A549 (cell line): Measurements from ENCODE around the gene IMPG2.

ENCODE experiments used
- CHD2 ChIP-seq: fragments of 150-350 bp; IDR thresholded peaks from 2 replicates; pipeline ENCODE4 v1.6.1; 2014; ENCODE audit warnings: low read length; ENCODE audit not compliant: partially characterized antibody
- E2F6 ChIP-seq: IDR thresholded peaks from 2 replicates; pipeline ENCODE4 v1.6.1; 2012; ENCODE audit warnings: low read depth, borderline replicate concordance
- EHMT2 ChIP-seq: fragments of 200-600 bp; sonication (generic); IDR thresholded peaks from 2 replicates; pipeline ENCODE4 v1.6.1; 2016; ENCODE audit warnings: antibody characterized with exemption, low read depth, mild to moderate bottlenecking, moderate library complexity
- EP300 ChIP-seq, 2 experiments: fragments of >200 bp; sonication (Bioruptor Twin); formaldehyde crosslinking; IDR thresholded peaks; 2 replicates in 1 of 2; 3 replicates in 1 of 2; pipeline ENCODE4 v1.6.1; 2016 to 2017
- ESRRA ChIP-seq: fragments of 150-350 bp; IDR thresholded peaks from 2 replicates; pipeline ENCODE4 v1.6.1; 2014; ENCODE audit warnings: mild to moderate bottlenecking, low read length, borderline replicate concordance
- HDAC2 ChIP-seq: fragments of 200-600 bp; sonication (generic); IDR thresholded peaks from 2 replicates; pipeline ENCODE4 v1.6.1; 2016
- NPAS2 ChIP-seq: fragments of 250-450 bp; sonication (Bioruptor Pico); IDR thresholded peaks from 2 replicates; pipeline ENCODE4 v1.8.0; 2022; ENCODE audit warnings: mild to moderate bottlenecking, moderate library complexity, borderline replicate concordance
- POLR2A ChIP-seq: IDR thresholded peaks from 2 replicates; pipeline ENCODE4 v1.6.1; 2012; ENCODE audit warnings: mild to moderate bottlenecking, low read length
- POLR2AphosphoS2 ChIP-seq: conservative IDR thresholded peaks from 2 replicates; pipeline ENCODE4 v1.6.1; 2012; ENCODE audit warnings: low read length, improper control_type of control experiment, inconsistent platforms
- RAD21 ChIP-seq, 2 experiments: fragments of >200 bp in 1 of 2; sonication (Bioruptor Twin) in 1 of 2; formaldehyde crosslinking in 1 of 2; IDR thresholded peaks in 1 of 2; conservative IDR thresholded peaks in 1 of 2; 2 replicates in 1 of 2; 3 replicates in 1 of 2; pipeline ENCODE4 v1.6.1; 2012 to 2018; ENCODE audit warnings: inconsistent platforms in 1 of 2
- RFX5 ChIP-seq: fragments of 450-650 bp; IDR thresholded peaks from 2 replicates; pipeline ENCODE4 v1.7.1; 2014; ENCODE audit warnings: antibody characterized with exemption, mild to moderate bottlenecking, moderate library complexity
- TF ChIP-seq, protein P1 (sequence below): fragments of >200 bp; sonication (Bioruptor Twin); formaldehyde crosslinking; IDR thresholded peaks from 3 replicates; pipeline ENCODE4 v1.5.1; 2016
- TF ChIP-seq, protein P2 (sequence below): fragments of >200 bp; sonication (Bioruptor Twin); formaldehyde crosslinking; IDR thresholded peaks from 3 replicates; pipeline ENCODE4 v1.6.1; 2016

DNA sequence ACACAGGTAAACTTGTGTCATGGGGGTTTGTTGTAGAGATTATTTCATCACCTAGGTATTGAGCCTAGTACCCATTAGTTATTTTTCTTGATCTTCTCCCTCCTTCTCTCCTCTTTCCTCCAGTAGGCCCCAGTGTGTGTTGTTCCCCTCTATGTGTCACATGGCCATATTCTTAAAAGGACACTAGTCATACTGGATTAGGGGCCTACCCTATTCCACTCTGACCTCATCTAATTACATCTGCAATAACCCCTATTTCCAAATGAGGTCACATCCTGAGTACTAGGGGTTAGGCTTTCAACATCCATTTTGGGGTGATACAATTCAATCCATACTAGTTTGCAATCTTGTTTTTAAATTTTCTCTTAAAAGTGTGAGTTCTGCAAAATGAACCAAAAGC lies 142.8 kb downstream of the IMPG2 start:
- TF ChIP-seq RAD21 (conservative IDR thresholded peaks at IDR 0.05 in 1 of 2, IDR thresholded peaks at IDR 0.05 in 1 of 2): no peak
- TF ChIP-seq, protein P1, sequence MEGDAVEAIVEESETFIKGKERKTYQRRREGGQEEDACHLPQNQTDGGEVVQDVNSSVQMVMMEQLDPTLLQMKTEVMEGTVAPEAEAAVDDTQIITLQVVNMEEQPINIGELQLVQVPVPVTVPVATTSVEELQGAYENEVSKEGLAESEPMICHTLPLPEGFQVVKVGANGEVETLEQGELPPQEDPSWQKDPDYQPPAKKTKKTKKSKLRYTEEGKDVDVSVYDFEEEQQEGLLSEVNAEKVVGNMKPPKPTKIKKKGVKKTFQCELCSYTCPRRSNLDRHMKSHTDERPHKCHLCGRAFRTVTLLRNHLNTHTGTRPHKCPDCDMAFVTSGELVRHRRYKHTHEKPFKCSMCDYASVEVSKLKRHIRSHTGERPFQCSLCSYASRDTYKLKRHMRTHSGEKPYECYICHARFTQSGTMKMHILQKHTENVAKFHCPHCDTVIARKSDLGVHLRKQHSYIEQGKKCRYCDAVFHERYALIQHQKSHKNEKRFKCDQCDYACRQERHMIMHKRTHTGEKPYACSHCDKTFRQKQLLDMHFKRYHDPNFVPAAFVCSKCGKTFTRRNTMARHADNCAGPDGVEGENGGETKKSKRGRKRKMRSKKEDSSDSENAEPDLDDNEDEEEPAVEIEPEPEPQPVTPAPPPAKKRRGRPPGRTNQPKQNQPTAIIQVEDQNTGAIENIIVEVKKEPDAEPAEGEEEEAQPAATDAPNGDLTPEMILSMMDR: no peak
- TF ChIP-seq, protein P2, sequence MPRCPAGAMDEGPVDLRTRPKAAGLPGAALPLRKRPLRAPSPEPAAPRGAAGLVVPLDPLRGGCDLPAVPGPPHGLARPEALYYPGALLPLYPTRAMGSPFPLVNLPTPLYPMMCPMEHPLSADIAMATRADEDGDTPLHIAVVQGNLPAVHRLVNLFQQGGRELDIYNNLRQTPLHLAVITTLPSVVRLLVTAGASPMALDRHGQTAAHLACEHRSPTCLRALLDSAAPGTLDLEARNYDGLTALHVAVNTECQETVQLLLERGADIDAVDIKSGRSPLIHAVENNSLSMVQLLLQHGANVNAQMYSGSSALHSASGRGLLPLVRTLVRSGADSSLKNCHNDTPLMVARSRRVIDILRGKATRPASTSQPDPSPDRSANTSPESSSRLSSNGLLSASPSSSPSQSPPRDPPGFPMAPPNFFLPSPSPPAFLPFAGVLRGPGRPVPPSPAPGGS: no peak
- no peak for TF ChIP-seq POLR2AphosphoS2
- TF ChIP-seq RFX5: no peak
- TF ChIP-seq POLR2A: no peak
- no peak for TF ChIP-seq E2F6
- TF ChIP-seq EP300 (IDR thresholded peaks at IDR 0.05): no peak
- no peak for TF ChIP-seq EHMT2
- no peak for TF ChIP-seq NPAS2
- TF ChIP-seq HDAC2: no peak
- no peak for TF ChIP-seq CHD2
- no peak for TF ChIP-seq ESRRA
